ENCODE measurements around the gene CPEB3. TPM values are rescaled to one million over a fixed set of nuclear protein-coding genes. Genes with fewer than 3 reads are reported as not detected.

CPEB3 gene
- total RNA-seq, 1 donor from 2014 or later = 1.6 TPM

GRCh38 chr10:92208736-92209135, 82.1 kb downstream of the CPEB3 start:
- H3K27me3 Mint-ChIP-seq (ENCODE audit: low read depth) = no peaks in the 10 kb centered on the region
- no peak overlapping the region for H3K27ac Mint-ChIP-seq (ENCODE audit: unreplicated experiment)
- H3K9me3 Mint-ChIP-seq = no peaks in the 10 kb centered on the region
- H3K4me3 Mint-ChIP-seq = no peak overlapping the region
- no peak for TF ChIP-seq CTCF (conservative IDR thresholded peaks at IDR 0.05)
- H3K36me3 Mint-ChIP-seq (ENCODE audit: low read depth) = no peaks in the 10 kb centered on the region
- no peaks in the 10 kb centered on the region for H3K4me1 Mint-ChIP-seq
- no peak for DNase-seq (ENCODE audit: low read depth, low spot score)

- H3K27ac Mint-ChIP-seq (ENCODE audit: unreplicated experiment) = no peak overlapping the region
- H3K27me3 Mint-ChIP-seq (ENCODE audit: low read depth) = no peaks in the 10 kb centered on the region
- no peaks in the 10 kb centered on the region for H3K36me3 Mint-ChIP-seq (ENCODE audit: low read depth)
- no peak for DNase-seq (ENCODE audit: low read depth, low spot score)
- H3K4me1 Mint-ChIP-seq = no peaks in the 10 kb centered on the region
- no peaks in the 10 kb centered on the region for H3K9me3 Mint-ChIP-seq
- TF ChIP-seq CTCF (conservative IDR thresholded peaks at IDR 0.05) = no peak
- H3K4me3 Mint-ChIP-seq = no peak overlapping the region
Observed at GRCh38 chr10:92208157-92208720, 82.6 kb downstream of the CPEB3 start.

- Mint-ChIP-seq H3K36me3 (ENCODE audit: low read depth) (no peaks in the 10 kb centered on the region), H3K27ac (ENCODE audit: unreplicated experiment) (no peak overlapping the region), H3K4me1 (no peaks in the 10 kb centered on the region), H3K27me3 (ENCODE audit: low read depth) (no peaks in the 10 kb centered on the region), H3K4me3 (no peak overlapping the region), H3K9me3 (no peaks in the 10 kb centered on the region)
- TF ChIP-seq CTCF (conservative IDR thresholded peaks at IDR 0.05) = no peak
- no peak for DNase-seq (ENCODE audit: low read depth, low spot score)
Observed at GRCh38 chr10:92207061-92207460, 83.8 kb downstream of the CPEB3 start.

- no peaks in the 10 kb centered on the region for H3K9me3 Mint-ChIP-seq
- no peaks in the 10 kb centered on the region for H3K36me3 Mint-ChIP-seq (ENCODE audit: low read depth)
- H3K27ac Mint-ChIP-seq (ENCODE audit: unreplicated experiment) = no peak overlapping the region
- no peaks in the 10 kb centered on the region for H3K27me3 Mint-ChIP-seq (ENCODE audit: low read depth)
- no peaks in the 10 kb centered on the region for H3K4me1 Mint-ChIP-seq
- TF ChIP-seq CTCF (conservative IDR thresholded peaks at IDR 0.05) = no peak
- no peak overlapping the region for H3K4me3 Mint-ChIP-seq
- no peak for DNase-seq (ENCODE audit: low read depth, low spot score)
Observed at GRCh38 chr10:92203919-92204623, 86.8 kb downstream of the CPEB3 start.

- DNase-seq (ENCODE audit: low read depth, low spot score) = no peak
- no peak for TF ChIP-seq CTCF (conservative IDR thresholded peaks at IDR 0.05)
- Mint-ChIP-seq H3K36me3 (ENCODE audit: low read depth) (no peaks in the 10 kb centered on the region), H3K4me3 (no peak overlapping the region), H3K4me1 (no peaks in the 10 kb centered on the region), H3K27ac (ENCODE audit: unreplicated experiment) (no peak overlapping the region), H3K9me3 (no peaks in the 10 kb centered on the region), H3K27me3 (ENCODE audit: low read depth) (no peaks in the 10 kb centered on the region)
Observed at GRCh38 chr10:92202536-92202935, 88.3 kb downstream of the CPEB3 start.

All from neural crest cell (in vitro differentiated cells).